DOHH2 (cell line): Measurements from ENCODE around the gene TMEM151B.

Experiments used
- H3F3A ChIP-seq: fragments of 200-600 bp; sonication (generic), shearing (Covaris generic); 2 replicates; pipeline ENCODE4 v1.6.0; 2016; ENCODE audit warnings: antibody characterized with exemption, mild to moderate bottlenecking; ENCODE audit not compliant: control insufficient read depth, insufficient read depth
- H3K27ac ChIP-seq: fragments of 200-600 bp; sonication (generic); 2 replicates; pipeline ENCODE4 v1.5.1; 2014; ENCODE audit warnings: low read depth, mild to moderate bottlenecking, low read length, moderate library complexity
- H3K27me3 ChIP-seq: fragments of 200-600 bp; sonication (generic); 2 replicates; pipeline ENCODE4 v1.6.1; 2014; ENCODE audit warnings: mild to moderate bottlenecking, low read length, mixed read lengths; ENCODE audit not compliant: control insufficient read depth
- H3K36me3 ChIP-seq: fragments of 200-600 bp; sonication (generic); 2 replicates; pipeline ENCODE4 v1.6.1; 2014; ENCODE audit warnings: mild to moderate bottlenecking, low read length, moderate library complexity, mixed read lengths; ENCODE audit not compliant: control insufficient read depth
- H3K4me1 ChIP-seq: fragments of 200-600 bp; sonication (generic); 2 replicates; pipeline ENCODE4 v1.6.1; 2014; ENCODE audit warnings: mild to moderate bottlenecking, low read length, mixed read lengths; ENCODE audit not compliant: control insufficient read depth
- H3K4me2 ChIP-seq: fragments of 200-600 bp; sonication (generic); 2 replicates; pipeline ENCODE4 v1.6.0; 2014; ENCODE audit warnings: mild to moderate bottlenecking, low read length, moderate library complexity
- H3K4me3 ChIP-seq: fragments of 200-600 bp; sonication (generic); 2 replicates; pipeline ENCODE4 v1.5.1; 2014; ENCODE audit warnings: mild to moderate bottlenecking, low read length, mixed read lengths
- H3K79me2 ChIP-seq: fragments of 200-600 bp; sonication (generic); 2 replicates; pipeline ENCODE4 v1.6.1; 2014; ENCODE audit warnings: mild to moderate bottlenecking, low read length, mixed read lengths; ENCODE audit not compliant: control insufficient read depth
- H3K9me2 ChIP-seq: fragments of 200-600 bp; sonication (generic); replicated peaks from 2 replicates; pipeline ENCODE4 v1.6.1; 2014; ENCODE audit warnings: mild to moderate bottlenecking, low read length, mixed read lengths; ENCODE audit not compliant: control insufficient read depth
- H3K9me3 ChIP-seq: fragments of 200-600 bp; sonication (generic); 2 replicates; pipeline ENCODE4 v1.6.1; 2014; ENCODE audit warnings: antibody characterized with exemption, low read length, mixed read lengths; ENCODE audit not compliant: control insufficient read depth, insufficient read depth
- H4K20me1 ChIP-seq: fragments of 200-600 bp; sonication (generic); 2 replicates; pipeline ENCODE4 v1.6.0; 2014; ENCODE audit warnings: low read depth, mild to moderate bottlenecking, antibody characterized with exemption, low read length, moderate library complexity; ENCODE audit not compliant: control insufficient read depth, insufficient read depth
- EZH2phosphoT487 ChIP-seq: fragments of 200-600 bp; sonication (generic); IDR thresholded peaks from 2 replicates; pipeline ENCODE4 v1.6.1; 2017; ENCODE audit warnings: borderline replicate concordance, mild to moderate bottlenecking, antibody characterized with exemption, low read length, moderate library complexity, mixed read lengths
- TF ChIP-seq, protein P1 (sequence below): fragments of 200-600 bp; sonication (generic); IDR thresholded peaks from one replicate; pipeline ENCODE4 v1.5.1; 2014; ENCODE audit warnings: antibody characterized with exemption, mild to moderate bottlenecking, low read depth, low read length; ENCODE audit not compliant: poor library complexity, severe bottlenecking

Gene TMEM151B

GRCh38 chr6:44233567-44234100 lies 36.6 kb upstream of the TMEM151B start:
- Histone ChIP-seq H3K4me2 (no peak overlapping the region), H3K4me1 (peaks cover 13% of the 10 kb centered on the region), H3K4me3 (no peak overlapping the region), H3K9me3 (no peaks in the 10 kb centered on the region), H3K27me3 (no peaks in the 10 kb centered on the region), H3K9me2 (no peaks in the 10 kb centered on the region), H3K36me3 (peaks cover 73% of the 10 kb centered on the region), H3K79me2 (no peaks in the 10 kb centered on the region), H3F3A (peaks cover 13% of the 10 kb centered on the region), H4K20me1 (no peaks in the 10 kb centered on the region), H3K27ac (no peak overlapping the region)
- TF ChIP-seq EZH2phosphoT487, result no peak
- TF ChIP-seq, protein P1, sequence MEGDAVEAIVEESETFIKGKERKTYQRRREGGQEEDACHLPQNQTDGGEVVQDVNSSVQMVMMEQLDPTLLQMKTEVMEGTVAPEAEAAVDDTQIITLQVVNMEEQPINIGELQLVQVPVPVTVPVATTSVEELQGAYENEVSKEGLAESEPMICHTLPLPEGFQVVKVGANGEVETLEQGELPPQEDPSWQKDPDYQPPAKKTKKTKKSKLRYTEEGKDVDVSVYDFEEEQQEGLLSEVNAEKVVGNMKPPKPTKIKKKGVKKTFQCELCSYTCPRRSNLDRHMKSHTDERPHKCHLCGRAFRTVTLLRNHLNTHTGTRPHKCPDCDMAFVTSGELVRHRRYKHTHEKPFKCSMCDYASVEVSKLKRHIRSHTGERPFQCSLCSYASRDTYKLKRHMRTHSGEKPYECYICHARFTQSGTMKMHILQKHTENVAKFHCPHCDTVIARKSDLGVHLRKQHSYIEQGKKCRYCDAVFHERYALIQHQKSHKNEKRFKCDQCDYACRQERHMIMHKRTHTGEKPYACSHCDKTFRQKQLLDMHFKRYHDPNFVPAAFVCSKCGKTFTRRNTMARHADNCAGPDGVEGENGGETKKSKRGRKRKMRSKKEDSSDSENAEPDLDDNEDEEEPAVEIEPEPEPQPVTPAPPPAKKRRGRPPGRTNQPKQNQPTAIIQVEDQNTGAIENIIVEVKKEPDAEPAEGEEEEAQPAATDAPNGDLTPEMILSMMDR, result no peak

GRCh38 chr6:44234101-44235025 lies 35.9 kb upstream of the TMEM151B start:
- H3K4me2 ChIP-seq, result no peak overlapping the region
- peaks cover 66% of the 10 kb centered on the region for H3K36me3 ChIP-seq
- TF ChIP-seq EZH2phosphoT487, result no peak
- TF ChIP-seq, protein P1, result peak; percentile 89
- no peaks in the 10 kb centered on the region for H3K79me2 ChIP-seq
- peaks cover 13% of the 10 kb centered on the region for H3F3A ChIP-seq
- no peak overlapping the region for H3K4me3 ChIP-seq
- no peaks in the 10 kb centered on the region for H4K20me1 ChIP-seq
- H3K27me3 ChIP-seq, result no peaks in the 10 kb centered on the region
- H3K9me3 ChIP-seq, result no peaks in the 10 kb centered on the region
- H3K4me1 ChIP-seq, result peaks cover 13% of the 10 kb centered on the region
- H3K9me2 ChIP-seq, result no peaks in the 10 kb centered on the region
- H3K27ac ChIP-seq, result no peak overlapping the region

DNA sequence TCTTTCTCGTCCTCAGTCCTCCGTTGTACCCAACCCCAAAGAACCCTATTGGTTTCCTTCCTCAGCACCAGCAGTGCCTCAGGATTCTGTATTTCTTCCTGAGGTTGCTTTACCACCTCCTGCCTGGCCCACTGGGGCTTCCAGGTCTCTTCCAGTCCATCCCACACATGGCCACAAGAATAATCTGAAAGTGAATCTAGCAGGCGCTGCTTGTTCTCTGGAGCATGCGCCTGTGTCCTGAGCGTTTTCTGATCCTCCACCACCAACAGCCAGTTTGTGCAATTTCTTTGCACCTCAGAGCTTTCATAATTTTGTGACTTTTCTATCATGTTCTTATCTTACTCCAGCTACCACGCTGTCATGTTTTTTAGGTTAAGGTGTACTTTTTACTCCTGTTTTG lies 35.0 kb upstream of the TMEM151B start:
- Histone ChIP-seq H3K4me3 (no peak overlapping the region), H3K4me2 (no peak overlapping the region), H3K9me2 (no peaks in the 10 kb centered on the region), H4K20me1 (no peaks in the 10 kb centered on the region), H3F3A (peaks cover 13% of the 10 kb centered on the region), H3K27ac (no peak overlapping the region), H3K9me3 (no peaks in the 10 kb centered on the region), H3K4me1 (peaks cover 13% of the 10 kb centered on the region), H3K27me3 (no peaks in the 10 kb centered on the region), H3K36me3 (peaks cover 57% of the 10 kb centered on the region), H3K79me2 (no peaks in the 10 kb centered on the region)
- TF ChIP-seq, protein P1, result no peak
- no peak for TF ChIP-seq EZH2phosphoT487
